Peyer's patch (tissue), 4 donors: ENCODE results near the gene TRAF6. TPM values are rescaled to one million over a fixed set of nuclear protein-coding genes. Genes with fewer than 3 reads are reported as not detected.
"Not testable (repeated sequence)": the region's sequence is repeated elsewhere in the genome, so short reads cannot be mapped to it uniquely, and the experiment has no call there.

Experiments
- DNase-seq, 3 donors: peaks; one replicate each; pipeline ENCODE4 v3.0.0-alpha.2; 2017 to 2019
- H3K27ac ChIP-seq, 4 donors: fragments of 200-600 bp; sonication (generic); one replicate each; pipeline ENCODE4 v1.5.1; 2016 to 2019
- H3K27me3 ChIP-seq, 2 donors: fragments of 200-600 bp; sonication (generic); one replicate each; pipeline ENCODE4 v1.5.1; 2019
- H3K36me3 ChIP-seq, 3 donors: fragments of 200-600 bp; sonication (generic); one replicate each; pipeline ENCODE4 v1.5.1; 2016 to 2019
- H3K4me1 ChIP-seq, 4 donors: fragments of 200-600 bp; sonication (generic); one replicate each; pipeline ENCODE4 v1.5.1; 2016 to 2019
- H3K4me3 ChIP-seq, 4 donors: fragments of 200-600 bp; sonication (generic); 1 replicate in 3 of 4; 2 replicates in 1 of 4; pipeline ENCODE4 v1.5.1; 2016 to 2019; ENCODE audit warnings: mild to moderate bottlenecking in 1 of 4
- H3K9me3 ChIP-seq, 4 donors: fragments of 200-600 bp; sonication (generic); one replicate each; pipeline ENCODE4 v1.5.1; 2016 to 2019; ENCODE audit warnings: mild to moderate bottlenecking in 1 of 4
- POLR2A ChIP-seq, 2 donors: fragments of 450-650 bp; IDR thresholded peaks; one replicate each; pipeline ENCODE4 v1.5.1; 2017; ENCODE audit warnings: antibody characterized with exemption in 2 of 2, mild to moderate bottlenecking in 2 of 2, moderate library complexity in 2 of 2
- total RNA-seq, 4 donors: library from RNA; depleted of rRNA; stranded (reverse); fragments of >200 nt; gene quantifications; one replicate each; pipeline ENCODE4 v1.1.0, GENCODE V29; 2016
- TF ChIP-seq, protein P1 (sequence below), 6 experiments: fragments of 450-650 bp in 4 of 6; fragments of 200-600 bp in 2 of 6; sonication (generic) in 1 of 6; IDR thresholded peaks; one replicate each; pipeline ENCODE4 v1.5.1; 2017 to 2019; ENCODE audit warnings: antibody characterized with exemption in 6 of 6, mild to moderate bottlenecking in 3 of 6, moderate library complexity in 1 of 6

The TRAF6 gene
- total RNA-seq, 4 donors from 2014 or later = 6.6 to 25.1 (median 18.4) TPM

DNA sequence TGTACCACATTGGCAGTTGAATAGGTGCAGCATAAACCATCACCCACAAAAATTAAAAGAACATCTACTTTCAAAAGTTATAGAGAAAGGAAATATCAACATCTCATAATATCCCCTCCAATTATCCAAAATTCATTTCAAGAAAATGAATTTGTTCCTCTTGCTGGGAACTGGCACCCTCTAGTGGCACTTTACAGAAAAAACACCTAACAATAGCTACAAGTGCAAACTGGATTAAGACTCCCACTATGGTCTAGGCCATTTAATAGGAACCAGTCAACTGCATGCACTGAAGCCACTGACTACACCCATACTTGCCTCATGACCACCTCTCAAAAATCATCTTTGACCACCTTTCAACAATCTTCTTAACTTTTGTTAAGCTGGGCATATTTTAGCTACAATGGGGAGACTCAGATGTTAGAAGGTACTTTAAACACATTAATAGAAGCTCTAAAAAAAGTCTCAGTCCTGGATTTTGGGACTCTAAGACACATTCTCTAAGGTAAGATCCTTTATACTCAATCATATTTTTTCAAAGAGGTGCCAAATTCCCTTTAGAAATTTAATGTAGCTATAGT lies 17.3 kb downstream of the TRAF6 start:
- H3K36me3 ChIP-seq = peaks cover 0 to 94% (median 0%) of the 10 kb centered on the region in 3 donors
- no peak for DNase-seq

DNA sequence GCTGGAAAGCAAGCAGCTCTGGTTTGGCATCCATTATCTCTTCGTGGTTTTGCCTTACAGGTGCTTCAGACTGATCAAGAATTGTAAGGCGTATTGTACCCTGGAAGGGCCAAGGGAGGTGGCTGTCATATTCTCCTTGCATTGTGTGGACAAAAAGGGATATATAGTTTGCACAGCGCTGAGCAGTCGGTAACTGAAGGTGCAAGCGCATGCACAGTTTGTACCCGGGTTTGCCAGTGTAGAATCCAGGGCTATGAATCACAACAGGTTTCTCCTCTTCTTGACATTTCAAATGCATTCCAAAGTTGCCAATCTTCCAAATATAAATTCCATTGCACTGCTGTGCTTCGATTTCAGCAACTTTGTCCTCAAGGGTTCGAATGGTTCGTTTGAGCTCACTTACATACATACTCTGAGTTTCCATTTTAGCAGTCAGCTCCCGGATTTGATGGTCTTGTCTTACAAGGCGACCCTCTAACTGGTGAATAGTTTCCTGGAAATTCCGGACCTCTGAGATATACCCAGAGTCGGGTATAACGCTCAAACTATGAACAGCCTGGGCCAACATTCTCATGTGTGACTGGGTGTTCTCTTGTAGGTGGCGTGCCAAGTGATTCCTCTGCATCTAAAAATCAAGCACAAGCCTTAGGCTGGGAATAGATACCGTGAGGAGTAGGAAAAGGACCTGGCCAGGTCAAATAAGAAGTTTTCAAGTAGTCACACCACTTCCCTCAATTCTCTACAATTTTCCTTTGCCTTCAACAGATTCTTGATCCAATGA lies 19.9 kb downstream of the TRAF6 start:
- no peak for DNase-seq
- Histone ChIP-seq H3K27me3 (no peaks in the 10 kb centered on the region), H3K4me1 (peaks cover 0 to 4% (median 0%) of the 10 kb centered on the region in 4 donors), H3K36me3 (peaks cover 0 to 91% (median 0%) of the 10 kb centered on the region in 3 donors), H3K4me3 (no peak overlapping the region), H3K27ac (no peak overlapping the region), H3K9me3 (no peaks in the 10 kb centered on the region)
- no peak for TF ChIP-seq POLR2A (IDR thresholded peaks at IDR 0.05)
- TF ChIP-seq, protein P1, sequence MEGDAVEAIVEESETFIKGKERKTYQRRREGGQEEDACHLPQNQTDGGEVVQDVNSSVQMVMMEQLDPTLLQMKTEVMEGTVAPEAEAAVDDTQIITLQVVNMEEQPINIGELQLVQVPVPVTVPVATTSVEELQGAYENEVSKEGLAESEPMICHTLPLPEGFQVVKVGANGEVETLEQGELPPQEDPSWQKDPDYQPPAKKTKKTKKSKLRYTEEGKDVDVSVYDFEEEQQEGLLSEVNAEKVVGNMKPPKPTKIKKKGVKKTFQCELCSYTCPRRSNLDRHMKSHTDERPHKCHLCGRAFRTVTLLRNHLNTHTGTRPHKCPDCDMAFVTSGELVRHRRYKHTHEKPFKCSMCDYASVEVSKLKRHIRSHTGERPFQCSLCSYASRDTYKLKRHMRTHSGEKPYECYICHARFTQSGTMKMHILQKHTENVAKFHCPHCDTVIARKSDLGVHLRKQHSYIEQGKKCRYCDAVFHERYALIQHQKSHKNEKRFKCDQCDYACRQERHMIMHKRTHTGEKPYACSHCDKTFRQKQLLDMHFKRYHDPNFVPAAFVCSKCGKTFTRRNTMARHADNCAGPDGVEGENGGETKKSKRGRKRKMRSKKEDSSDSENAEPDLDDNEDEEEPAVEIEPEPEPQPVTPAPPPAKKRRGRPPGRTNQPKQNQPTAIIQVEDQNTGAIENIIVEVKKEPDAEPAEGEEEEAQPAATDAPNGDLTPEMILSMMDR (IDR thresholded peaks at IDR 0.05) = no peak

More for the DNA sequence above, 17.3 kb downstream of the TRAF6 start:
- H3K9me3 ChIP-seq = no peaks in the 10 kb centered on the region
- H3K4me3 ChIP-seq = no peak overlapping the region
- no peaks in the 10 kb centered on the region for H3K27me3 ChIP-seq
- TF ChIP-seq, protein P1 (IDR thresholded peaks at IDR 0.05) = peak; percentile 52 to 82 (median 74)
- TF ChIP-seq POLR2A (IDR thresholded peaks at IDR 0.05) = no peak
- no peak overlapping the region for H3K27ac ChIP-seq
- H3K4me1 ChIP-seq = peaks cover 0 to 4% (median 0%) of the 10 kb centered on the region in 4 donors

DNA sequence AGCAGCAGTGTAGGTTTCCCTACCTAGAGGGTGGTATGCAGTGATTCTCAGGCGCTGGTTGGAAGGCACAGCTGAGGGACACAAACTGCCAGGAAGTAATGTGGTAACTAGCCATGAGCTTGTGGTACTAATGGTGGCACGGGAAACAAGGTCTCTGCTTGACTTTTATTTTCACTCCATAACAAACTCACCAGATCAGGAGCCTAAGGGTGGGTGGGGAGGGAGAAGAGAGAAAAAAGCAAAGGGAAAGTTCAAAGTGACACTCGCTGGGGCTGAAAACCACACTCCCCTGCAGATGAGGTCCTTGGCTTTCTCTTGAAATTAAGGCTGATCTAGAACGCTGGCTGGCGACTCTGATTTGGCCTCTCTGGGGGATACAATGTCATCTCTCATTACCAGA lies 22.0 kb downstream of the TRAF6 start:
- Histone ChIP-seq H3K27me3 (no peaks in the 10 kb centered on the region), H3K27ac (no peak overlapping the region), H3K36me3 (peaks cover 0 to 83% (median 0%) of the 10 kb centered on the region in 3 donors), H3K4me3 (no peak overlapping the region), H3K4me1 (peaks cover 0 to 4% (median 0%) of the 10 kb centered on the region in 4 donors), H3K9me3 (no peaks in the 10 kb centered on the region)
- DNase-seq = no peak
- TF ChIP-seq, protein P1 (IDR thresholded peaks at IDR 0.05) = no peak
- TF ChIP-seq POLR2A (IDR thresholded peaks at IDR 0.05) = no peak

DNA sequence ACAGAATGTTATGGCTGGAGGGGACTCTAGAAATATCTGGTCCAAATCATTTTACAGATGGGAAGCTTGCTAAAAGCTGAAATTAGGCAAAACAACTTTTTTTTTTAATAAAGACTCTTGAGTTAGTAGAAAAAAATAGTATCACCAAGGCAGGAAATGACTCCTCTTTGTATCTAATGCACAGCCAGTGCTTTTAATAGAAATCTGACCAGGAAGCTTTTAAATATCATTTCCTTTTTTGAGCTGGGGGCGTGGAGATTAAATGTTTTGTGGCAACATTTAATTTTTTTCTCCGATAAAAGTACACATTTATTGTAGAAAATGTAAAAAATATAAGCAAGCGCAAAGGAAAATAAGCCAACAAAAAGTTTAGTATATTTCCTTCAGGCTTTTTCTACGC lies 22.5 kb downstream of the TRAF6 start:
- Histone ChIP-seq H3K4me3 (no peak overlapping the region), H3K36me3 (peaks cover 0 to 82% (median 0%) of the 10 kb centered on the region in 3 donors), H3K27ac (no peak overlapping the region), H3K27me3 (no peaks in the 10 kb centered on the region), H3K4me1 (peaks cover 0 to 4% (median 0%) of the 10 kb centered on the region in 4 donors), H3K9me3 (no peaks in the 10 kb centered on the region)
- no peak for DNase-seq
- TF ChIP-seq, protein P1 (IDR thresholded peaks at IDR 0.05) = no peak
- TF ChIP-seq POLR2A (IDR thresholded peaks at IDR 0.05) = no peak

DNA sequence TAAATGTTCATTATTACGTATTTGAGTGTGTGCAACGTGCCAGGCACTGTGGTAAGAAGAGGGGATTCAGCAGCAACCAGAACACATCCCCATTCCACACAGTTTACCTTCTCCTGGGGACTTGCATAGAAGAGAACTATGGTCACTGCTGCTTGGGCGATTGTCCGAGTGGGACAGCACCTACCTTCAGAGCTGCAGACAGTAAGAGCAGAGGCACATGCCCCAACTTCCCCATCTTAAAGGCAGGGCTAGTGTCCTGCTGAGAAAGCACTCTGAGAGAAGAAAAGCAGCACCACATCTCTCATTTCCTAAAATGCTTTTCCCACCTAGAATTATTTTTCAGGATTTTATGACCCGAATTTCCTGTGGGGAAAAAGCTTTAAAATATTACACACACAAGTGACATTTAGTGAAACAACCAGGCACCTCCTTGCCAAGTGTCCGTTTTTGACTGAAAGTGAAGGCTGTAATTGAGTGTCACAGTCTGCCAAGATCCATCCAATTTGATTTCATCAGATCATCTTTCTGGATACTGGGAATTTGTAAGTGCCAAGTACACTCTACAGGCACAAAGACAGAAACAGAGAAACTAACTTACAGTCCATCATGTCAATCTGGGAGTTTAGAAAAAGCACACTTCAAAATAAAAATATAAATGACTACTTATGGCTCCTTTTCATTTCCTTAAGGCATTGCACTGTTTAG lies 24.6 kb downstream of the TRAF6 start:
- no peak overlapping the region for H3K4me3 ChIP-seq
- peaks cover 0 to 4% (median 0%) of the 10 kb centered on the region in 4 donors for H3K4me1 ChIP-seq
- no peak for DNase-seq
- H3K36me3 ChIP-seq = peaks cover 0 to 60% (median 0%) of the 10 kb centered on the region in 3 donors
- no peak overlapping the region for H3K27ac ChIP-seq
- TF ChIP-seq, protein P1 (IDR thresholded peaks at IDR 0.05) = no peak
- TF ChIP-seq POLR2A (IDR thresholded peaks at IDR 0.05) = no peak
- no peaks in the 10 kb centered on the region for H3K27me3 ChIP-seq
- H3K9me3 ChIP-seq = no peaks in the 10 kb centered on the region

DNA sequence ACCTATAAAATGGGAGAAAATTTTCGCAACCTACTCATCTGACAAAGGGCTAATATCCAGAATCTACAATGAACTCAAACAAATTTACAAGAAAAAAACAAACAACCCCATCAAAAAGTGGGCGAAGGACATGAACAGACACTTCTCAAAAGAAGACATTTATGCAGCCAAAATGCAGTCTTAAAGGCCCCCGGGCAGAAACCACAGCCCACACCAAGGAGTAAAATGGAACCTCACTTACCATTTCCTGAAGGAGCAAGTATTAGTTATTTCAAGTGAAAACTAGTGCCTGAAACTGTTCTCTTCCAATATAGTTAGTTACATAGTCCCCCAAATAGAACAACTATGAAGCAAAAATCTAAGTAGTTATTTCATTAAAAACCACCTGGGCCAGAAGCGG lies 27.0 kb downstream of the TRAF6 start:
- DNase-seq, H3K9me3 ChIP-seq, H3K4me1 ChIP-seq, H3K4me3 ChIP-seq, H3K27ac ChIP-seq, H3K27me3 ChIP-seq: not testable (repeated sequence)
- peaks cover 0 to 36% (median 0%) of the 10 kb centered on the region in 3 donors for H3K36me3 ChIP-seq
